MG63 (cell line): ENCODE data around the gene LRRC26. TPM values are rescaled to one million over a fixed set of nuclear protein-coding genes. Genes with fewer than 3 reads are reported as not detected.

Source experiments
- DNase-seq: peaks from one replicate; pipeline ENCODE4 v3.0.0-alpha.2; 2020
- H3K27me3 ChIP-seq: fragments of 250-450 bp; sonication (Bioruptor Pico); 2 replicates; pipeline ENCODE4 v1.5.1; 2020; ENCODE audit warnings: mild to moderate bottlenecking, moderate library complexity
- H3K36me3 ChIP-seq: fragments of 250-450 bp; sonication (Bioruptor Pico); 2 replicates; pipeline ENCODE4 v1.5.1; 2020; ENCODE audit warnings: mild to moderate bottlenecking, moderate library complexity
- H3K4me3 ChIP-seq: fragments of 250-450 bp; sonication (Bioruptor Pico); 2 replicates; pipeline ENCODE4 v1.5.1; 2020; ENCODE audit warnings: mild to moderate bottlenecking, moderate library complexity
- H3K9me3 ChIP-seq: fragments of 250-450 bp; sonication (Bioruptor Pico); 2 replicates; pipeline ENCODE4 v1.5.1; 2020; ENCODE audit warnings: mild to moderate bottlenecking, moderate library complexity
- total RNA-seq: library from RNA; depleted of rRNA; stranded (reverse); fragments of >200 nt; shearing (Covaris generic); gene quantifications from 2 replicates; pipeline ENCODE4 v1.2.3, GENCODE V29; 2014; ENCODE audit warnings: low replicate concordance

The LRRC26 gene
- total RNA-seq, 1 experiment from 2014 or later, result not detected

DNA sequence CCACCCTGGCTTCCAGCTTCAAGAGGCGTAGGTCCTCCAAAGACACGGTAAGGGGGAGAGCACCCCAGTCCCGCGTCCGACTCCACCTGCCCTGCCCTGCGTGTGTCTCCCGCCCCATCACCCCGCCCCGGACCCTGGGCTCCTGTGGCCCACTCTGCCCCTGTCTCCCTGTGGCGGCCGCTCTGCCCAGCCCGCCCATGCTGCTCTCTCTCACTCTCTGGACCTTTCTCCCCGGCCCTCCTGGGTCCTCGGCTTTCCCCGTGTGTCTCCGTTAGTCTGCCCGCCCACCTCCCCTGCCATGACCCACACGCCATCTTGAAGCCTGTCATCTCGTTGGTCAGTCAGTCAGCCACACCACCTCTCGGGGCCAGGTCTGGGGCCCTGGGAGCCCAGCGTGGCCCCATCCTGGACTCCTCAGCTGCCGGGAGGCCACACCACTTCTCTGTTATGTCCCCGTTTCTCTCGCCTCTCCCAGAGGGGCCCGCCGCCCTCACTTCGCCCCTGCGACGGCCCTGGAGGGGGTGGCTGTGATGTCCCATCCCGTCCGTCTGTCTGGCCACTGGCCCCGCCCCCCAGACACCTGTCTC lies 4.5 kb downstream of the LRRC26 start:
- Histone ChIP-seq H3K36me3 (no peaks in the 10 kb centered on the region), H3K27me3 (peaks cover 54% of the 10 kb centered on the region), H3K4me3 (no peak overlapping the region), H3K9me3 (no peaks in the 10 kb centered on the region)
- no peak for DNase-seq

DNA sequence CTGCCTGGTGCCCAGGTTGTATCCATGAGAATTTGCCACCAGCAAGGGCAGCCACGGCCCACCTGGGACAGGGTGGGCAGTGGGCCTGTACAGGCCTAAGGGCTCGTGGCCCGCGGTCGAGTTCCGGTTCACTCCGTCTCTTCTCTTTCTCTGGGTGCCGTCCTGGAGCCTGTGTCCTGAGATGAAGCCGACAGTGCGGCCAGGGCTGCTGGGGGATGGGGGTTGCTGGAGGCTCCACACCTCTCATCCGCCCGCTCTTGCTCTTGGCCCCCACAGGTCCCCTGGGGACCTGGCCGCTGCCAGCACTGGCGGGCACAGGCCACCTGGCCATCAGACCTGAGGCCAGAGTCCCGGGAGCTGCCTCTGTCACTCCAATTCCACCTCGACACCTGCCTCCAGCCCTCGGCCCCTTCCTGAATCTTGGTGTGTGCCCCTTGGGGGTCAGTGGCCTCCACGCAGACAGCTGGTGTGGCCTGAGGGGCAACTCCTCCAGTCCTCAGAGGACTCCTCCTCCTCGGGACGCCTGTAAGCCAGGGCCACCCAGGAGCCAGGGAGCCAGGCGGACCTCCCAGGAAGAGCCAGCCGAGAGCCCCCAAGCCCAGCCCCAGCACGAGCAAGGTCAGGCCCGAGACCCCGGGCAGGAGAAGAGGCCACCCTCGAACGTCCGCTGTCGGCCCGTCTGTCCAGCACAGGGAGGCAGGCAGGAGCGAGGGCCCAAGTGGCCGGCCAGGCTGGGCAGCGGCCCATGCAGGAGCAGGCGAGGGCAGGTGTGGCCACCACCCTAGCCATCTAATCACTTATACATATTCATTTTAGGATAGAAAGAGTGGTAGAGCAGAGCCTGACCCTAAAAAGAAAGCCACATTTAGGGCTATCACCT lies 5.2 kb downstream of the LRRC26 start:
- no peaks in the 10 kb centered on the region for H3K36me3 ChIP-seq
- no peak overlapping the region for H3K4me3 ChIP-seq
- H3K27me3 ChIP-seq, result peaks cover 60% of the 10 kb centered on the region
- H3K9me3 ChIP-seq, result no peaks in the 10 kb centered on the region
- DNase-seq, result no peak

DNA sequence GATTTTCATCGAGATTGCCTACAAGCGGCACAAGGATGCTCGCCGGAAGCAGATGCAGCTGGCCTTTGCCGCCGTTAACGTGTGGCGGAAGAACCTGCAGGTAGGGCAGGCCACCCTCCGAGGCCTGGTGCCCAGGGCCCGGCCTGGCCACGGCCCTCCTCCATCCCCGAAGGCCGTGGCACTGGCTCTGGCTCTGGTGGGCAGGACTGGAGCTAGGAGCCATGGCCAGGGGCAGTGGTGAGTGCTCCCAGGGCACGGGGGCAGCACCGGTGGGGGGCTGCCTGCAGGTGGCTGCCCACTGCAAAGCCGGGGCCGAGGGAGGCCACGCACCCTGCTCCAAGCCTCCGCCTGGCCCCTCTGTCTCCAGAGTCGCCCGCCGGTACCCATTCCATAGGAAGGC lies 6.0 kb downstream of the LRRC26 start:
- H3K27me3 ChIP-seq, result peaks cover 61% of the 10 kb centered on the region
- no peaks in the 10 kb centered on the region for H3K9me3 ChIP-seq
- H3K36me3 ChIP-seq, result no peaks in the 10 kb centered on the region
- DNase-seq, result no peak
- no peak overlapping the region for H3K4me3 ChIP-seq

DNA sequence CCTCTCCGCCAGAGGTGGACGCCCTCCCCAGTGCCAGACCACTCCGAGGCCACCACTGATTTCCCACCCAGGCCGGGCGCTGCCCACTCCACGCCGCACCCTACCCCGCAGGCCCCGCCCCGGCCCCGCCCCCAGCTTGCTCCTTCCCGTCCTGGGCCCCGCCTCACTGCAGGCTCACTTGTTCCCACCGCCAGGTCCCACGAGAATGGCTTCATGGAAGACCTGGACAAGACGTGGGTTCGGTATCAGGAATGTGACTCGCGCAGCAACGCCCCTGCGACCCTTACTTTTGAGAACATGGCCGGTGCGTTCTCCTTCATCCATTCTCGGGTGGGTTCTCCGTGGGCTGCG lies 6.5 kb downstream of the LRRC26 start:
- H3K4me3 ChIP-seq, result no peak overlapping the region
- H3K27me3 ChIP-seq, result peaks cover 63% of the 10 kb centered on the region
- H3K9me3 ChIP-seq, result no peaks in the 10 kb centered on the region
- no peak for DNase-seq
- no peaks in the 10 kb centered on the region for H3K36me3 ChIP-seq

DNA sequence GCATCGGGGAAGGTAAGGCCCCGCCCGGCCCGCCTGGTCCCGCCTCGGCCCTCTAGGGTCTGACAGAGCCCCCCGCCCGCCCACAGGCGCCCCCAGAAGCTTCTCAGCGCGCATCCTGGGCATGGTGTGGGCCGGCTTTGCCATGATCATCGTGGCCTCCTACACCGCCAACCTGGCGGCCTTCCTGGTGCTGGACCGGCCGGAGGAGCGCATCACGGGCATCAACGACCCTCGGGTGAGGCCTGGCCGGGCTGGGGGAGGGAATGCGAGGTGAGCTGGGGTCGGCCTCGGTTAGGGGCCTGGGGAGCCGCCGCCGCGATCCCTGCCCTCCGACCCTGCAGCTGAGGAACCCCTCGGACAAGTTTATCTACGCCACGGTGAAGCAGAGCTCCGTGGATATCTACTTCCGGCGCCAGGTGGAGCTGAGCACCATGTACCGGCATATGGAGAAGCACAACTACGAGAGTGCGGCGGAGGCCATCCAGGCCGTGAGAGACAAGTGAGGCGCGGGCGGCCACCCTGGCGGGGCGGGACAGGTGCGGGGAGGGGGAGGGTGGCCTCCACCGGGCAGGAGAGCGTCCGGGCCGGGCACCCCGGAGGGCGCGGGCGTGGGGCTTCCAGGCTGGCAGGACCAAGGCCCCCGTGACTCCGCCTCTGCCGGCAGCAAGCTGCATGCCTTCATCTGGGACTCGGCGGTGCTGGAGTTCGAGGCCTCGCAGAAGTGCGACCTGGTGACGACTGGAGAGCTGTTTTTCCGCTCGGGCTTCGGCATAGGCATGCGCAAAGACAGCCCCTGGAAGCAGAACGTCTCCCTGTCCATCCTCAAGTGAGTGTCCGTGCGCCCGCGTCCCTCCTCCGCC lies 7.1 kb downstream of the LRRC26 start:
- no peak overlapping the region for H3K4me3 ChIP-seq
- H3K36me3 ChIP-seq, result no peaks in the 10 kb centered on the region
- no peak for DNase-seq
- H3K27me3 ChIP-seq, result peaks cover 63% of the 10 kb centered on the region
- H3K9me3 ChIP-seq, result no peaks in the 10 kb centered on the region

DNA sequence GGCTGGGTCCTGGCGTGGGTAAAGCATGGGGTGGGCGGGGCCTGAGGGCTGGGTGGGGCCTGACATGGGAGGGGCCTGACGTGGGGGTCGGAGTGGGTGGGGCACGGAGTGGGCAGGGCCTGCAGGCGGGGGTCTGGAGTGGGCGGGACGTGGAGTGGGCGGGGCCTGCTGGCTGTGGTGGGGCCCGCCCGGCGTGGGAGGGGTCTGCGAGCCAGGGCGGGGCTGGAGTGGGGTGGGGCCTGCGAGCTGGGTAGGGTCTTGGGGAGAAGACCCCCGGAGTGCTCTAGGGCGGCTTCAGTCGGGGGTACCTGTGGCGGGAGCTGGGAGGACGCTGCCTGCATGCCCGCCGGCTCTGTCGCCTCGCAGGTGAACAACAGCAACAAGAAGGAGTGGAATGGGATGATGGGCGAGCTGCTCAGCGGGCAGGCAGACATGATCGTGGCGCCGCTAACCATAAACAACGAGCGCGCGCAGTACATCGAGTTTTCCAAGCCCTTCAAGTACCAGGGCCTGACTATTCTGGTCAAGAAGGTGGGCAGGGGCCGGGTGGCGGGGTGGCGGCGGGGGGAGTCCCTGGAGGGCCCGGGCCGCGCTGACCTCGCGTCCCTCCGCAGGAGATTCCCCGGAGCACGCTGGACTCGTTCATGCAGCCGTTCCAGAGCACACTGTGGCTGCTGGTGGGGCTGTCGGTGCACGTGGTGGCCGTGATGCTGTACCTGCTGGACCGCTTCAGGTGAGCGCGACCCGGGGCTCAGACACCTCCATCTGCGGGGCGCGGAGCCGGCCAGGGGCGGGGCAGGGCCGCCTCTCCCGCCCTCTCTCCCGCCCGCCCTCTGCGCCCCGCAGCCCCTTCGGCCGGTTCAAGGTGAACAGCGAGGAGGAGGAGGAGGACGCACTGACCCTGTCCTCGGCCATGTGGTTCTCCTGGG lies 8.0 kb downstream of the LRRC26 start:
- Histone ChIP-seq H3K36me3 (no peaks in the 10 kb centered on the region), H3K9me3 (no peaks in the 10 kb centered on the region), H3K27me3 (peaks cover 62% of the 10 kb centered on the region), H3K4me3 (no peak overlapping the region)
- no peak for DNase-seq

DNA sequence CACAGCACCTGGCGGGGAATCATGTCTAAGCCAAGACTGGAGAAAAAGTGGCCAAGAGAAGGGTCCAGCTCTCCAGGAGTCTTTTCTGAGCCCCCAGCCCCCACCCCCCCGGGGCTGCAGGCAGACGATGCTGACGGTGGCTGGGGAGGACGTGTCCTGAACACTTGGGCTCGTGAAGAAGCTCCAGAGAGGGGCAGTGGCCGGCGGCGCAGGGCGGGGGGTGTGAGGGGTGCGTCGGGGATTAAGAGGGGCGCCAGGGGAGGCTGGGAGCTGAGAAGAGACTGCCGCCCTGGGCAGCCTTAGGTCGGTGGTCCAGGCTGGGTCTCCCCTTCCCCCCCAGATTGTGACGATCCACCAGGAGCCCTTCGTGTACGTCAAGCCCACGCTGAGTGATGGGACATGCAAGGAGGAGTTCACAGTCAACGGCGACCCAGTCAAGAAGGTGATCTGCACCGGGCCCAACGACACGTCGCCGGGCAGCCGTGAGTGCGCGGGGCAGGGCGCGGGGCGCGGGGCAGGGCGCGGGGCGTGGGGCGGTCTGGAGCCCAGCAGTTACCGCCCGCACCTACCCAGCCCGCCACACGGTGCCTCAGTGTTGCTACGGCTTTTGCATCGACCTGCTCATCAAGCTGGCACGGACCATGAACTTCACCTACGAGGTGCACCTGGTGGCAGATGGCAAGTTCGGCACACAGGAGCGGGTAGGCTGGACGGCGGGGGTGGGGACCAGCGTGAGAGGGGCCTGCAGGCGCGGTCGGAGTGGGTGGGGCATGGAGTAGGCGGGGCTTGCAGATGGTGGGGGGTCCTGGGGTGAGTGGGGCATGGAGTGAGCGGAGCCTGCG lies 8.9 kb downstream of the LRRC26 start:
- H3K36me3 ChIP-seq, result no peaks in the 10 kb centered on the region
- no peaks in the 10 kb centered on the region for H3K9me3 ChIP-seq
- no peak for DNase-seq
- H3K27me3 ChIP-seq, result peaks cover 55% of the 10 kb centered on the region
- H3K4me3 ChIP-seq, result no peak overlapping the region

DNA sequence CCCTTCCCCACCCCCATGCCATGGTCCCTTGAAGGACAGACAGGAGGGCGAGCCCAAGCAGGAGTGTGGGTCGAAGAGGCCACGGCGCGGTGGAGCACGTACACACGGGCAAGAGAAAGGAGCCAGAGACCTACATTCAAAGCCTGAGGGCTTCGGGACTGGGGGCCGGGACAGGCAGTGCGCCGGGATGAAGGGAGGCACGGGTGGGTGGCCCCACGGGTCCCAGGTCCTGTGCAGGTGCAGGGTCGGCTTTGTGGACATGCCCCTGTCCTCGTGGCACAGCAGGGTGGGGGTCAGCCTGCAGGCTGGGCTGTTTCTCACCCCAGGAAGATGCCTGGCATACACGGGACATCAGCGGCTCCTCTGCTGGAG lies 9.8 kb downstream of the LRRC26 start:
- no peaks in the 10 kb centered on the region for H3K9me3 ChIP-seq
- H3K27me3 ChIP-seq, result peaks cover 55% of the 10 kb centered on the region
- no peaks in the 10 kb centered on the region for H3K36me3 ChIP-seq
- no peak for DNase-seq
- H3K4me3 ChIP-seq, result no peak overlapping the region

DNA sequence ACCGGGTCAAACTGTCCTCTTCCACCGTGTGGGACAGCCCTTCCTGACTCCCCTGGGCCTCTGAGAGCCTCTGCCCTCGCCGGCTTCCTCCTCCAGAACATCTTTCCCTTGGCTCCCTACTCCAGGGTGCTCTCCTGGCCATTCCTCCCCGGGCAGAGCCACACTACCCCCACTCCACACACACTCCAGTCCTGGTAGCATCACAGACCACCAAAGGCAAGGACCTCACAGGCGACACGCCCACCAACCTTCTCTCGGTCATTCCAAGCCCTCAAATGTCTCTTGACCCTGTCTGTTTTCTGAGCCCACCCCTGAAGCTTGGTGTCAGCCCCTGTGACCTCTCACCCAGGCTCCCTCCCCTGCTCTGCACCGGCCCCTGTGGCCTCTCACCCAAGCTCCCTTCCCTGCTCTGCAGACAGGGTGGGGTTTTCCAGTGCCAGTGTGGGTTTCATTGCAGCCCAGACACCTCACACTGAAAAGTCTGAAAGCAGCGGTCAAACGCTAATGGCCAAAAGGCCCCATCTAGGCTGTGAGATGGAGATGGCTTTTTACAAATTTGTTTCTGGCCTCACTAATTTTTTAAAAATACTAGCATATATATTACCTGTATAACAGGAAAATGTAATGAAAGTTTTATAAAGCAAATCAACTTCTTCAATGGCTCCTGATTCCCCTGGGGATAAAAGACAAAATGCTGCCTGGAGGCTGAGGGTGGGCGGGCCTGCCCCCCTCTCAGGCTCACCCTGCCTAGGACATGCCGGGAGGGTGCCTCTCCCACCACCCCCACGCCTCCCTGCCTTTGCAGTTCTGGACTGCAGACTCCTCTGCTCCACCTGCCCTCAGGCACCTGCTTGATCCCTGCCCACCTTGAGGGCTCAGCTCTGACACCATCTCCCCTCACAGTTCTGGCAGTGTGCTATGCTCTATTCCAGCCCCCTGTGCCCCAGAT lies 10.5 kb downstream of the LRRC26 start:
- no peaks in the 10 kb centered on the region for H3K36me3 ChIP-seq
- H3K27me3 ChIP-seq, result peaks cover 55% of the 10 kb centered on the region
- no peak overlapping the region for H3K4me3 ChIP-seq
- H3K9me3 ChIP-seq, result no peaks in the 10 kb centered on the region
- no peak for DNase-seq

DNA sequence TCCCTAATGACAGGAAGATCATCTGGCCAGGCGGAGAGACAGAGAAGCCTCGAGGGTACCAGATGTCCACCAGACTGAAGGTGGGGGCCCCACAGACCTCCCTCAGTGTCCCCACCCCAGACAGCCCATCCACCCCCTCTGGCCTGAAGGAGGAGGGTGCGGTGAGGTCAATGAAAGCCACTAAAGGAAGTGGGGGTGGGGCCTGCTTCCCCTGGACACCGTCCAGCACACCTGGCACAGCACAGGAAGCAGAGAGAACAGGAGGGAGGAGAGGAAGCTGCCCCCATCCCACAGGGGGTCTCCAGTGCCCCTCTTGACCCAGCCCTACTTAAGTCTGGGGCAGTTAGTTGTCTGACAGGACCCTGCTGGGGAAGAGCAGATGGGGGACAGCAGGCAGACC lies 11.2 kb downstream of the LRRC26 start:
- H3K27me3 ChIP-seq, result peaks cover 50% of the 10 kb centered on the region
- H3K9me3 ChIP-seq, result no peaks in the 10 kb centered on the region
- no peak for DNase-seq
- H3K4me3 ChIP-seq, result no peak overlapping the region
- no peaks in the 10 kb centered on the region for H3K36me3 ChIP-seq

DNA sequence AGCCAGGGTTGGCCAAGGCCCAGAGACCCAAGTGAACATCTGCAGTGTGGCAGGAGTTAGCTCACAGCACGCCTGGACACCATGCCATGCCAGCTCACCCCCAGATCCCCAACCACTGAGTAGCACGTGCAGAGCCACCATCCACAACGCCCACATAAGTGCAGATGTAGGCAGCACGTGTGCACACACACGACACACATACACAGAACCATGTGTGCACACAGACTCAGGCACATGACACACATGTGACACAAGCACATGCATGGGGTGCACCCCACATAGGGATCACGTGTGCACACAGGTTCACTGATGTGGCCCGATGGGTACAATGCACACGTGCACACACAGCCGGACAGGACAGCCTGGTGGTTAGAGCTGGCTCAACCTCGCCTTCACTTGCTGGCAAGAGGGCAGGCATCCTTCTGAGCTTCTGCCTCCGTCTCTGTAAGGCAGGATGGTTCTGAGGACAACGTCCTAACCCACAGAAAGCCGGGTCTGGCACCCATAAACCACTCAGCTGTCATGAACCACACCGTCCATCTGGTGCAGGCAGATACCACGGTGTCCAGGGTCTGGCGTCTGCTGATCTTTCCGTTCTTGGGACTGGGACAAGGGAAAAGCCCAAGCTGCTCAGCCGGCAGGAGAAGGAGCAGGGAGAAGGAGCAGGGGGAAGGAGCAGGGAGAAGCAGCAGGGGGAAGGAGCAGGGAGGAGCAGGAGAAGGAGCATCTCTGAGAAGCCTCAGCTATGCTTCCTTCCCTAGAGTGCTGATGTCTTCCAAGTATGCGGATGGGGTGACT lies 12.0 kb downstream of the LRRC26 start:
- Histone ChIP-seq H3K27me3 (peaks cover 42% of the 10 kb centered on the region), H3K9me3 (no peaks in the 10 kb centered on the region), H3K36me3 (no peaks in the 10 kb centered on the region), H3K4me3 (no peak overlapping the region)
- DNase-seq, result peak; percentile 28

DNA sequence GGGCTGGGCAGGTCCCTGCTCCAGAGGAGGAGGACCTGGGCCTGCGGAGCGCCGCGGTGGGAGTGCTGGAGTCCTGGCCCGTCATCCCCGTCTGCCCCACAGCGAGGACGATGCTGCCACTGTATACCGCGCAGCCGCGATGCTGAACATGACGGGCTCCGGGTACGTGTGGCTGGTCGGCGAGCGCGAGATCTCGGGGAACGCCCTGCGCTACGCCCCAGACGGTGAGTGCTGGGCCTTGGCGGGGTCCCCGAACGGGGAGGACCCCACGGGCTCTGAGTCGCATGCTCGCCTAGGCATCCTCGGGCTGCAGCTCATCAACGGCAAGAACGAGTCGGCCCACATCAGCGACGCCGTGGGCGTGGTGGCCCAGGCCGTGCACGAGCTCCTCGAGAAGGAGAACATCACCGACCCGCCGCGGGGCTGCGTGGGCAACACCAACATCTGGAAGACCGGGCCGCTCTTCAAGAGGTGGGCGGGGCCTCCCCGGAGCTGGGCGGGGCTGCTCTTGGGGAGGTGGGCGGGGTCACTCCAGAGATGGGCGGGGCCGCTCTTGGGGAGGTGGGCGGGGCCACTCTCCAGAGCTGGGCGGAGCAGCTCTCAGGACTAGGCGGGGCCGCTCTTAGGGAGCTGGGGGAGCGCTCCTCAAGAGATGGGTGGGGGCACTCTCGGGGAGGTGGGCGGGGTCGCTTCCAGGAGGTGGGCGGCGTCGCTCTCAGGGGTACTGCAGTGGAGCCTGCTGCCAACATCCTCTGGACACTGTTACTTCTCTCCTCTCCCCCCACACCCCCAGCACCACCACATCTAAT lies 13.1 kb downstream of the LRRC26 start:
- no peak overlapping the region for H3K4me3 ChIP-seq
- H3K27me3 ChIP-seq, result peaks cover 33% of the 10 kb centered on the region
- no peaks in the 10 kb centered on the region for H3K9me3 ChIP-seq
- H3K36me3 ChIP-seq, result no peaks in the 10 kb centered on the region
- DNase-seq, result peak; percentile 35

DNA sequence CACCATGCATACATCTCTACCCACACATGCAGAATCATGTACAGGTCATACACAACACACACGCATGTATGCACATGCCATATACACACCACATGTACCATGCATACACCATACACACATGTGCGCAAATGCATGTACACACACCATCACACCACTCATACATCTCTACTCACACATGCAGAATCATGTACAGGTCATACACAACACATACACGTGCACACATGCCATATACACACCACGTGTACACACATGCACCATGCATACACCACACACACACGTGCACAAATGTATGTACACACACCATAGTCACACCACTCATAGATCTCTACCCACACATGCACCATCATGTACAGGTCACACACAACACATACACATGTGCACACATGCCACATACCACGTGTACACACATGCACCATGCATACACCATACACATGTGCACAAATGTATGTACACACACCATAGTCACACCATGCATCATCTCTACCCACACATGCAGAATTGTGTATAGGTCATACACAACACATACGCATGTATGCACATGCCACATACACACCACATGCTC lies 16.9 kb downstream of the LRRC26 start:
- DNase-seq, result no peak
- no peaks in the 10 kb centered on the region for H3K36me3 ChIP-seq
- H3K9me3 ChIP-seq, result no peaks in the 10 kb centered on the region
- H3K27me3 ChIP-seq, result peaks cover 9% of the 10 kb centered on the region
- no peak overlapping the region for H3K4me3 ChIP-seq
